GM12874 (cell line): ENCODE data around the gene DOCK6.

Experiments used
- TF ChIP-seq, protein P1 (sequence below): IDR thresholded peaks from 2 replicates; pipeline ENCODE4 v1.5.1; 2011; ENCODE audit warnings: low read depth, mild to moderate bottlenecking, control low read depth, low read length, moderate library complexity; ENCODE audit not compliant: insufficient read depth

Gene DOCK6

DNA sequence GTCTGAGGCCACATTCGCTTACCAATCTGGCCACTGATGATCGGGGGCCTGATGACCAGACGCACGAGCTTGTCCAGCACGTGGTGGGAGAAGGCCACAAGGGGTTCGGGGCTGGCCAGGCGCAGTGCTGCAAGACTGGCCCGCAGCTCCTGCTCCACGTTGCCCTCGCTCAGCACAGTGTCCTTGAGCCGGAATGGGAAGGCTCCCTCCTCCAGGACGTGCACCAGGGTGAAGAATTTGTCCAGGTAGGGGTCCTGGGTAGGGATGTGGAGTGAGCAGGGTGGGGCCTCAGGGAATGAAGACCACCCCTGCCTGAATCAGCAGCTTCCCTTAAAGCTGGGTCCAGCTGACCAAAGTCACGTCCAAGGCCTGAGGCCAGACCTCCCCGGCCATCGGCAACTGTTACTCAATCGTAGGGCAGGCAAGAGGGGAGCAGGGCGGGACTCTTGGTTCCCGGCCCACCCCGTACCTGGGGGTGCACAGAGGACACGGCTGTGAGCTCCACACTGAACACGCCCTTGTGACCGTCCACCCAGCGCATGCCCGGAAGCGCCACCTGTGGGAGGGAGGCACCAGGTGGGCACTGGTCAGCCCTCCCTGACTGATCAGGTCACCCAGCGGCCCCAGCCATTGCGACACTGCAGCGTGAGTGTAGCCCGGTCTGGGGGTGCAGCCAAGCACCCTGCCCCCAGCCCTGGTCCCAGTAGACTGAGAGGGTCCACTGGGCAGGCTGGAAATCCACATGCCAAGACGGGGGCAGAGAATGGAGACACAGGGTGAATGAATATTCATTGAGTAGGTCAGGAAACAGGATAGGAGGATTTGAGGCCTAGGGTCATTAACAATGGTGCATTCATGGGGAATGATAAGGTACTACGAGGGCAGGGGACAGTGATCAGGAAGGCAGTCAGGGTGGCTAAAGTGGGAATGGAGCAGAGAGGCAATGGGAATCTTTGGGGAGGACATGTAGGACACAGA, 25.7 kb downstream of the DOCK6 start:
- TF ChIP-seq, protein P1, sequence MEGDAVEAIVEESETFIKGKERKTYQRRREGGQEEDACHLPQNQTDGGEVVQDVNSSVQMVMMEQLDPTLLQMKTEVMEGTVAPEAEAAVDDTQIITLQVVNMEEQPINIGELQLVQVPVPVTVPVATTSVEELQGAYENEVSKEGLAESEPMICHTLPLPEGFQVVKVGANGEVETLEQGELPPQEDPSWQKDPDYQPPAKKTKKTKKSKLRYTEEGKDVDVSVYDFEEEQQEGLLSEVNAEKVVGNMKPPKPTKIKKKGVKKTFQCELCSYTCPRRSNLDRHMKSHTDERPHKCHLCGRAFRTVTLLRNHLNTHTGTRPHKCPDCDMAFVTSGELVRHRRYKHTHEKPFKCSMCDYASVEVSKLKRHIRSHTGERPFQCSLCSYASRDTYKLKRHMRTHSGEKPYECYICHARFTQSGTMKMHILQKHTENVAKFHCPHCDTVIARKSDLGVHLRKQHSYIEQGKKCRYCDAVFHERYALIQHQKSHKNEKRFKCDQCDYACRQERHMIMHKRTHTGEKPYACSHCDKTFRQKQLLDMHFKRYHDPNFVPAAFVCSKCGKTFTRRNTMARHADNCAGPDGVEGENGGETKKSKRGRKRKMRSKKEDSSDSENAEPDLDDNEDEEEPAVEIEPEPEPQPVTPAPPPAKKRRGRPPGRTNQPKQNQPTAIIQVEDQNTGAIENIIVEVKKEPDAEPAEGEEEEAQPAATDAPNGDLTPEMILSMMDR = no peak

DNA sequence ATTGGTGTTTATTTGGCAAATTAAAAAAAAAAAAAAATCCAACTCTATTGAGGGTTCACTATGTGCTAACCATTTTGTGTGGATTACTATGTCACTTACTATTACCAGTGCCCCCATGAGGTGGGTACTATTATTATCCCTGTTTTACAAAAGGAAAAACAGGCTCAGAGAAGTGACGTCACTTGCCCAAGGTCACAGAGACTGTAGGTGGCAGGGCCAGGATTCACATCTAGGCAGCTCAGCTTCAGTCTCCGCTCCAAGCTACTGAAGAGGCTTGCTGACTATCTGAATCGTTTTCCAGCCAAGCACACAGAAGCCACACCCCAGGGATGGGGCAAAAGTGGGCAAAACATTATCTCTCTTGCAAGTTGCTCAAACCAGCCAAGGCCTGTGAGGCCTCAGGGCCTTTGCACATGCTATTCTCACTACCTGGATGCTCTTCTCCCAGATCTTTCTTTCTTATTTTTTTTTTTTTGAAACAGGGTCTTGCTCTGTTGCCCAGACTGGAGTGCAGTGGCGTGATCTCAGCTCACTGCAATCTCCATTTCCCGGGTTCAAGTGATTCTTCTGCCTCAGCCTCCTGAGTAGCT, 27.7 kb downstream of the DOCK6 start:
- TF ChIP-seq, protein P1 = no peak

DNA sequence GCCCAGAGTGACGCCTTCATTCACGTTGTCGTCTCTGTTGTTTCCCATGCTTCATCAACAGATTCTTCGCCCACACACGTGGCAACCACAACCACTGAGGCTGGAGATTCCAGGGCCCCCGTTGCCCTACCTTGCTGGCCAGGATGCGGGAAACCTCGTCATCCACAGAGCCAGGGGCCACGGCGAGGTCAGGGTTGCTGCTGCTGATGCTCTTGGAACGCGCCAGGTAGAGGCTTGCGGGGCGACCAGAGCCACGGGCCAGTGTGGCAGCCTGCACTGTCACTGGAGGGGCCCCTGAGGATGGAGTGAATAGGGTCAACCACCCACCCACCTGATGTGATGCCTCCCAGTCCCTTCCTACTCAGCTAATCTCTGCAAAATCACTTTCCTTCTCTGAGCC, 29.3 kb downstream of the DOCK6 start:
- TF ChIP-seq, protein P1 = no peak

DNA sequence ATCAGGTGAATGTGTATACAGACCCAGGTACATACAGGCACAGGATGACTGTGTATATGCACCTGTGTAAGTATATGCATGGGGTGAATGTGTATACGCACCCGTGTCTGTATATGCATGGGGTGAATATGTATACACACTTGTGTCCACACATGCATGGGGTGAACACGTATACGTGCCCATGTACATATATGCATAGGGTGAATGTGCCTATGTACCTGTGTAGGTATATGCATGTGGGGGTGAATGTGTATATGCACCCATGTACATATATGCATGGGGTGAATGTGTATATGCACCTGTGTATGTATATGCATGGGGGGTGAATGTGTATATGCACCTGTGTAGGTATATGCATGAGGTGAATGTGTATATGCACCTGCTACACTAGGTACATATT, 29.8 kb downstream of the DOCK6 start:
- TF ChIP-seq, protein P1 = no peak

DNA sequence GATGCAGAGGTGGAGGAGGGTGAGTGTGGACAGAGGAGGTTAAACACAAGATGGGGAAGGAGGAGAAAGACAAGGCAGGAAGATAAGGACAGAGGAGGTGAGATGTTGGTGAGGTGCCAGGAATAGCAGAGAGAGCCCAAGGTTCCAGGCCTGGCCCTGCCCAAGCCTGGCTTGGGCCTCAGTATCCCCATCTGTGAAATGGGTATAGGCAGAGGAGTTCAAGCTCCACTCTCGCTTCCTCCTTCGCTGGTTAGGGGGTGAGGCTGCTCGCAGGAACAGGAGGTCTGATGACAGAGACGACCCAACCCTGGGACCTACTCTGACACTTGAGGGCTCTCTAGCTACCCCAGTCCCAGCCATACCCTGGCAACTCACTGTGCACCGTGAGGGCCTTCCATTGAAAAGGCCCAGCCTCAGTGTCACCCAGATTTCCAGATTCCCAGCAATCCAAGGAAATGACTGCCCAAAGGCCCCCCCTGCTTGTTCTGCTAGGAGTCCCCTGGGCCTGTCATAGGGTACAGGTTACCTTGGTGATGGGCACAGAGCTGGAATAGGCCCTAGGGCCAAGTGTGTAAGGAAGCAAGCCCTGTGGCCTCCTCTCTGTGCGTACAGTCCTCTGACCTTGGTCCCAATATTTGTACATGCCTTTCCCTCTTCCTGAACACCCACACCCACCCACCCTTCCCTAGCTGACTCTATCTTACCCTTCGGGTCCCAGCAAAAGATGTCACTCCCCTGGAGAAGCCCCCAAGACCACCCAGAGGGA, 31.5 kb downstream of the DOCK6 start:
- TF ChIP-seq, protein P1 = no peak

DNA sequence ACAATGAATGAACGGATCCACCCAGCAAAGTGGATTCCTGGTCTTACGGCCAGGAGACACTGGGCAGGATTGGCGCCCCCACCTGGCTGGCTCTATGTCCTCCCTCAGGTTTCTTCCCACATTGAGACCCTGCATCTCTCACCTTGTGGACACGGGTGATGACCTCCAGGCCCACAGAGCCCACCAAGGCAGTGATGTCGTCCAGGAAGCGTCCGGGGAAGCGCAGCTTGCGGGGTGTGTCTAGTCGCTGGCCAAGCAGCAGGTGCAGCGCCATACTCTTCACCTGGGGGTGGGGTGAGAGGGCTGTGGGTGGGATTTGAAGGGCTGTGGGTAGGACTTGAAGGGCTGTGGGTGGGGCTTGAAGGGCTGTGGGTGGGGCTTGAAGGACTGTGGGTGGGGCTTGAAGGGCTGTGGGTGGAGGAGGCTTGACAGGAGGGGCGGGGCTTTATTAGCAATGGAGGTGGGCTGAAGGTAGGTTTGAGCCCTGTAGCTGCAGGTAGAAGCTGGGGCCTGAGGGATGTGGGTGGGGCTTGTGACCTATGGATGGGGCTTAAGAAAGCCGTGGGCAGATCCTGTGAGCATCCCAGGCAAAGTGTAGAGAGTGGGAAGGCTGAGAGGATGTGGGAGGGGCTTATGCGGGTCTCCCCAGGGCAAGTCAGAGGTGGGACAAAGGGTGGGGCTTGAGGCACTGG, 35.0 kb downstream of the DOCK6 start:
- TF ChIP-seq, protein P1 = peak; percentile 43

DNA sequence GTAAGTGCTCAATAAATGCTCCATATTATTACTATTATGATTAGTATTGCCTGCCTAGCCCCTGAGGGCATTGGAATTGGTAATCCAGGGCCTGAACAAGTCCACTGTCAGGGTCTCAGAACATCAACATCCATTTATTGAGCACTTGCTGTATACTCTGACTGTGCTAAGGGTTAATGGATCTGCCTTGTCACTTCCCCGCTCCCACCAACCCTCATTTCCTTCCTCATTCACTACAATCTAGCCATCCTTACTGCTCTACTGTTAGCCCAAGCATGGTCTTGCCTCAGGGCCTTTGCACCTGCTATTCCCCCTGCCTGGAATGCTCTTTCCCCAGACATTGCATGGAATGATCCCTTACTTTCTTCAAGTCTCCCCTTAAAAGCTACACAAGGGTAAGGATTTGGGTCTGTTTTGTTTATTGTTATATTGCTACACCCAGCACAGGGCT, 35.6 kb downstream of the DOCK6 start:
- TF ChIP-seq, protein P1 = no peak
